HCT116 (cell line): ENCODE data around the gene OXER1. TPM values are rescaled to one million over a fixed set of nuclear protein-coding genes. Genes with fewer than 3 reads are reported as not detected.

Experiments
- ATAC-seq: fragments of 200-7000 bp; cut with Tn5 transposase; 2 replicates; pipeline ENCODE4 v1.9.1; 2020; ENCODE audit warnings: mild to moderate bottlenecking, moderate library complexity
- BruUV-seq: library from RNA; stranded (reverse); fragments of 400-500 nt; replicated peaks from 2 replicates; lab custom pipeline; 2021; lab: Mats Ljungman, UMichigan
- CTCF ChIA-PET: fragments of 300-600 bp; sonication (Branson Sonifier 250); formaldehyde crosslinking; loops from one replicate; lab custom pipeline; 2021; ENCODE audit warnings: antibody characterized with exemption; lab: Charles Lee
- POLR2A ChIA-PET: fragments of 300-600, 350-600 bp; sonication (Branson Sonifier 250); formaldehyde crosslinking; loops from one replicate; lab custom pipeline; 2021; ENCODE audit warnings: antibody characterized with exemption; lab: Charles Lee
- RAD21 ChIA-PET, 2 experiments: fragments of 300-600 bp; sonication (Branson Sonifier 250); formaldehyde crosslinking; loops; one replicate each; lab custom pipeline; 2023; ENCODE audit warnings: low total read pairs in 2 of 2; ENCODE audit not compliant: uncharacterized antibody in 2 of 2, unreplicated experiment in 2 of 2, low non-redundant PET in 1 of 2; lab: Charles Lee
- DNase-seq: peaks from one replicate; pipeline ENCODE4 v3.0.0-alpha.2; 2010; ENCODE audit warnings: low read depth, low spot score
- H2AFZ ChIP-seq: fragments of 200-600 bp; shearing (Covaris generic), sonication (generic); 2 replicates; pipeline ENCODE4 v1.6.1; 2017; ENCODE audit warnings: low read depth, mixed run types, mixed read lengths, antibody characterized with exemption, low read length; ENCODE audit not compliant: poor library complexity, severe bottlenecking
- H3K27ac ChIP-seq: 2 replicates; pipeline ENCODE4 v1.5.1; 2012; ENCODE audit warnings: low read depth, low read length
- H3K27me3 ChIP-seq: fragments of 200-600 bp; sonication (generic); 2 replicates; pipeline ENCODE4 v1.6.1; 2016; ENCODE audit warnings: mixed run types, low read length, mixed read lengths; ENCODE audit not compliant: insufficient read depth
- H3K36me3 ChIP-seq, 2 experiments: fragments of 200-500 bp in 1 of 2; fragments of 200-600 bp in 1 of 2; sonication (Bioruptor generic) in 1 of 2; sonication (generic) in 1 of 2; 2 replicates each; pipeline versions ENCODE4 v1.5.1 to v1.6.1; 2014 to 2016; ENCODE audit warnings: low read length in 2 of 2, inconsistent platforms in 1 of 2, mixed read lengths in 1 of 2, mixed run types in 1 of 2; ENCODE audit not compliant: insufficient read depth in 2 of 2, control insufficient read depth in 1 of 2
- H3K4me1 ChIP-seq, 2 experiments: fragments of 200-600 bp in 1 of 2; sonication (generic) in 1 of 2; 2 replicates each; pipeline versions ENCODE4 v1.5.1 to v1.6.1; 2012 to 2017; ENCODE audit warnings: low read length in 2 of 2, inconsistent platforms in 1 of 2, mild to moderate bottlenecking in 1 of 2, mixed read lengths in 1 of 2, mixed run types in 1 of 2, moderate library complexity in 1 of 2; ENCODE audit not compliant: insufficient read depth in 2 of 2, control insufficient read depth in 1 of 2
- H3K4me2 ChIP-seq: fragments of 200-600 bp; sonication (generic); 2 replicates; pipeline ENCODE4 v1.6.1; 2017; ENCODE audit warnings: mixed run types, low read length, mixed read lengths
- H3K4me3 ChIP-seq, 2 experiments: fragments of 200-600 bp in 1 of 2; sonication (generic) in 1 of 2; replicated peaks in 1 of 2; 2 replicates each; pipeline ENCODE4 v1.5.1; 2011 to 2016; ENCODE audit warnings: low read length in 2 of 2, control low read depth in 1 of 2, low read depth in 1 of 2, mild to moderate bottlenecking in 1 of 2, mixed read lengths in 1 of 2, mixed run types in 1 of 2
- H3K79me2 ChIP-seq: fragments of 200-600 bp; sonication (generic); 2 replicates; pipeline ENCODE4 v1.6.1; 2017; ENCODE audit warnings: mild to moderate bottlenecking, mixed run types, low read length, moderate library complexity, mixed read lengths; ENCODE audit not compliant: insufficient read depth
- H3K9ac ChIP-seq: fragments of 200-600 bp; sonication (generic); 2 replicates; pipeline ENCODE4 v1.6.1; 2016; ENCODE audit warnings: low read length, mixed read lengths
- H3K9me2 ChIP-seq: fragments of 200-600 bp; sonication (generic), shearing (Covaris generic); 2 replicates; pipeline ENCODE4 v1.6.1; 2017; ENCODE audit warnings: mixed run types, mild to moderate bottlenecking, moderate library complexity; ENCODE audit not compliant: insufficient read depth
- H3K9me3 ChIP-seq, 2 experiments: fragments of 200-500 bp in 1 of 2; fragments of 200-600 bp in 1 of 2; sonication (Bioruptor generic) in 1 of 2; sonication (generic) in 1 of 2; 2 replicates each; pipeline ENCODE4 v1.6.1; 2014 to 2017; ENCODE audit warnings: low read length in 2 of 2, mixed read lengths in 2 of 2, inconsistent platforms in 1 of 2, low read depth in 1 of 2, mild to moderate bottlenecking in 1 of 2, mixed run types in 1 of 2, moderate library complexity in 1 of 2; ENCODE audit not compliant: control insufficient read depth in 1 of 2, insufficient read depth in 1 of 2
- H4K20me1 ChIP-seq: fragments of 200-600 bp; sonication (generic), shearing (Covaris generic); 2 replicates; pipeline ENCODE4 v1.6.1; 2017; ENCODE audit warnings: mixed run types, mild to moderate bottlenecking, moderate library complexity; ENCODE audit not compliant: insufficient read depth
- ATF3 ChIP-seq: IDR thresholded peaks from 2 replicates; pipeline ENCODE4 v1.6.1; 2012
- CEBPB ChIP-seq: IDR thresholded peaks from 2 replicates; pipeline ENCODE4 v1.6.1; 2012; ENCODE audit warnings: low read depth
- EGR1 ChIP-seq: IDR thresholded peaks from 2 replicates; pipeline ENCODE4 v1.6.1; 2012; ENCODE audit warnings: low read depth
- EZH2 ChIP-seq: fragments of 200-600 bp; sonication (generic); IDR thresholded peaks from 2 replicates; pipeline ENCODE4 v1.6.1; 2017; ENCODE audit warnings: antibody characterized with exemption, mixed run types
- FOSL1 ChIP-seq: IDR thresholded peaks from 2 replicates; pipeline ENCODE4 v1.6.1; 2012; ENCODE audit warnings: low read depth
- MAX ChIP-seq: IDR thresholded peaks from 2 replicates; pipeline ENCODE4 v1.6.1; 2012
- POLR2A ChIP-seq: IDR thresholded peaks from 2 replicates; pipeline ENCODE4 v1.7.0; 2011; ENCODE audit warnings: borderline replicate concordance; ENCODE audit not compliant: insufficient read depth, insufficient read length; ENCODE audit errors: extremely low read depth
- RAD21 ChIP-seq: IDR thresholded peaks from 2 replicates; pipeline ENCODE4 v1.6.1; 2012; ENCODE audit warnings: low read depth, mild to moderate bottlenecking
- REST ChIP-seq: IDR thresholded peaks from 2 replicates; pipeline ENCODE4 v1.6.1; 2012; ENCODE audit warnings: low read depth
- SIN3A ChIP-seq: IDR thresholded peaks from 2 replicates; pipeline ENCODE4 v1.6.1; 2012; ENCODE audit warnings: low read depth
- SP1 ChIP-seq: IDR thresholded peaks from 2 replicates; pipeline ENCODE4 v1.6.1; 2012; ENCODE audit warnings: low read depth
- SRF ChIP-seq: IDR thresholded peaks from 2 replicates; pipeline ENCODE4 v1.6.1; 2012; ENCODE audit warnings: low read depth
- ZBTB33 ChIP-seq: IDR thresholded peaks from 2 replicates; pipeline ENCODE4 v1.6.1; 2011; ENCODE audit warnings: mild to moderate bottlenecking, low read length, moderate library complexity; ENCODE audit not compliant: insufficient replicate concordance; ENCODE audit errors: extremely low read depth
- ZFX ChIP-seq: fragments of 450-650 bp; IDR thresholded peaks from 2 replicates; pipeline ENCODE4 v1.6.1; 2017
- intact Hi-C: fragments of 100-400 bp; cut with micrococcal nuclease; formaldehyde crosslinking; loops from 2 replicates; pipeline ENCODE4 v1.10.0; 2022
- total RNA-seq: library from RNA; stranded (reverse); gene quantifications from one replicate; pipeline ENCODE4 v1.2.1, GENCODE V29; 2021; ENCODE audit not compliant: unreplicated experiment

OXER1 gene
- total RNA-seq, 1 experiment from 2014 or later = not detected

- DNase-seq = no peak
- no peaks in the 10 kb centered on the region for H3K79me2 ChIP-seq
- H3K27me3 ChIP-seq = no peaks in the 10 kb centered on the region
- no peaks in the 10 kb centered on the region for H3K4me1 ChIP-seq
- H2AFZ ChIP-seq = no peak overlapping the region
- intact Hi-C loops = no loop called here
- TF ChIP-seq CEBPB (no peak), EZH2 (no peak), ATF3 (no peak), RAD21 (no peak), ZFX (no peak), SP1 (no peak), ZBTB33 (no peak), EGR1 (no peak), POLR2A (no peak), FOSL1 (no peak), REST (no peak), SRF (no peak), MAX (no peak), SIN3A (no peak)
- no peak overlapping the region for H3K27ac ChIP-seq
- no peaks in the 10 kb centered on the region for H3K9me3 ChIP-seq
- ChIA-PET RAD21 (no interaction called here), CTCF (no interaction called here), POLR2A (no interaction called here)
- no peak overlapping the region for H3K9ac ChIP-seq
- no peak overlapping the region for H3K4me2 ChIP-seq
- ATAC-seq = no peak
- no peaks in the 10 kb centered on the region for H4K20me1 ChIP-seq
- no peak overlapping the region for H3K4me3 ChIP-seq
- H3K36me3 ChIP-seq = no peaks in the 10 kb centered on the region
- no TSS peak for BruUV-seq
- no peaks in the 10 kb centered on the region for H3K9me2 ChIP-seq
These were observed 24.0 kb upstream of the OXER1 start for GRCh38 chr2:42787788-42788477.
